ENCODE data around the gene RNF180. TPM values are rescaled to one million over a fixed set of nuclear protein-coding genes. Genes with fewer than 3 reads are reported as not detected.
A peak's percentile ranks its signal among the peaks of the same experiment; 100 is the strongest.

Gene RNF180
- total and polyA plus RNA-seq, 10 of the 15 experiments (the other 5 are each of a cell fraction or from before 2014, with no cell fraction given): 0.16 to 1.2 (median 0.73) TPM

GRCh38 chr5:64184832-64185231, 19.2 kb downstream of the RNF180 start:
- POLR2A ChIA-PET: no interaction called here
- Histone ChIP-seq H3K4me3 (no peak overlapping the region), H3K4me2 (ENCODE audit: control insufficient read depth, insufficient read depth) (no peak overlapping the region), H4K20me1 (ENCODE audit: control insufficient read depth, insufficient read depth) (no peaks in the 10 kb centered on the region), H3K36me3 (ENCODE audit: control insufficient read depth in 2 of 2, insufficient read depth in 2 of 2, low read length in 1 of 2) (no peaks in the 10 kb centered on the region), H3K27ac (ENCODE audit: control insufficient read depth, insufficient read depth) (no peak overlapping the region), H3K9me3 (replicated peaks; ENCODE audit: control insufficient read depth, insufficient read depth, low read length) (no peaks in the 10 kb centered on the region), H3K4me1 (ENCODE audit: control insufficient read depth, insufficient read depth, low read length) (no peaks in the 10 kb centered on the region), H3K9ac (ENCODE audit: control insufficient read depth, insufficient read depth, low read length) (no peak overlapping the region), H3K27me3 (replicated peaks in 1 of 2; ENCODE audit: control insufficient read depth in 2 of 2, insufficient read depth in 2 of 2, low read length in 1 of 2) (no peaks in the 10 kb centered on the region), H3K79me2 (ENCODE audit: control insufficient read depth, insufficient read depth, low read length) (no peaks in the 10 kb centered on the region), H2AFZ (ENCODE audit: control insufficient read depth, low read depth, low read length) (no peak overlapping the region)
- BruUV-seq (replicated peaks): no TSS peak
- in situ Hi-C loops (cut with MboI): loop anchor here (25.0 kb wide), 1 partner anchor 877 kb away; no protein-coding TSS in a partner anchor
- peak; percentile 47 for ATAC-seq
- RAD21 ChIA-PET (ENCODE audit: unreplicated experiment): interaction anchor here (1.0 kb wide), 1 partner anchor 16 kb away, joined by 3 read pairs; no protein-coding TSS in a partner anchor
- FAIRE-seq: no peak
- SMC1A ChIA-PET (ENCODE audit: uncharacterized antibody, unreplicated experiment): interaction anchor here (1.0 to 1.2 kb wide), 2 partner anchors 8 to 10 kb away, joined by 3 read pairs; no protein-coding TSS in a partner anchor
- WGBS (ENCODE audit: insufficient coverage, insufficient replicate concordance, low lambda C conversion rate, missing lambda C conversion rate): 0% methylated on average over 1 of the region's 1 CpG
- no peak for DNase-seq (ENCODE audit: low read depth, low spot score)
- intact Hi-C loops (cut with micrococcal nuclease; ENCODE audit: unreplicated experiment): no loop called here
- TF ChIP-seq SUZ12 (IDR thresholded peaks at IDR 0.05; ENCODE audit: unreplicated experiment): no peak
- no peak for TF ChIP-seq ZNF592 (IDR thresholded peaks at IDR 0.05)
- TF ChIP-seq ZNF24 (IDR thresholded peaks at IDR 0.05): 0 out of 2 replicates have a peak, but pooled peaks have one; percentile 14
- TF ChIP-seq POU2F2 (IDR thresholded peaks at IDR 0.05; ENCODE audit: borderline replicate concordance, low read depth, low read length): no peak
- TF ChIP-seq SIX5 (IDR thresholded peaks at IDR 0.05; ENCODE audit: low read depth, low read length, severe bottlenecking): no peak
- no peak for TF ChIP-seq CREM (IDR thresholded peaks at IDR 0.05; ENCODE audit: low read depth)
- CTCF ChIA-PET: no interaction called here
